ENCODE data around the gene TUBB.
"Not testable (repeated sequence)": the region's sequence is repeated elsewhere in the genome, so short reads cannot be mapped to it uniquely, and the experiment has no call there.

Gene TUBB

GRCh38 chr6:30763155-30763617 is 43.0 kb downstream of the TUBB start:
- H3K36me3 ChIP-seq, result no peaks in the 10 kb centered on the region
- H3K9me3 ChIP-seq (ENCODE audit: severe bottlenecking), result no peaks in the 10 kb centered on the region
- no peaks in the 10 kb centered on the region for H3K27me3 ChIP-seq (ENCODE audit: insufficient read depth, low read depth, severe bottlenecking)
- H3K4me3 ChIP-seq (ENCODE audit: low read depth, low read length), result no peak overlapping the region
- H3K27ac ChIP-seq, result no peak overlapping the region
- DNase-seq, result no peak
- TF ChIP-seq, protein P1, sequence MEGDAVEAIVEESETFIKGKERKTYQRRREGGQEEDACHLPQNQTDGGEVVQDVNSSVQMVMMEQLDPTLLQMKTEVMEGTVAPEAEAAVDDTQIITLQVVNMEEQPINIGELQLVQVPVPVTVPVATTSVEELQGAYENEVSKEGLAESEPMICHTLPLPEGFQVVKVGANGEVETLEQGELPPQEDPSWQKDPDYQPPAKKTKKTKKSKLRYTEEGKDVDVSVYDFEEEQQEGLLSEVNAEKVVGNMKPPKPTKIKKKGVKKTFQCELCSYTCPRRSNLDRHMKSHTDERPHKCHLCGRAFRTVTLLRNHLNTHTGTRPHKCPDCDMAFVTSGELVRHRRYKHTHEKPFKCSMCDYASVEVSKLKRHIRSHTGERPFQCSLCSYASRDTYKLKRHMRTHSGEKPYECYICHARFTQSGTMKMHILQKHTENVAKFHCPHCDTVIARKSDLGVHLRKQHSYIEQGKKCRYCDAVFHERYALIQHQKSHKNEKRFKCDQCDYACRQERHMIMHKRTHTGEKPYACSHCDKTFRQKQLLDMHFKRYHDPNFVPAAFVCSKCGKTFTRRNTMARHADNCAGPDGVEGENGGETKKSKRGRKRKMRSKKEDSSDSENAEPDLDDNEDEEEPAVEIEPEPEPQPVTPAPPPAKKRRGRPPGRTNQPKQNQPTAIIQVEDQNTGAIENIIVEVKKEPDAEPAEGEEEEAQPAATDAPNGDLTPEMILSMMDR (IDR thresholded peaks at IDR 0.05; ENCODE audit: low read depth, low read length), result no peak

- peak; percentile 76 for DNase-seq
Observed at GRCh38 chr6:30763618-30764489, 43.7 kb downstream of the TUBB start.

DNA sequence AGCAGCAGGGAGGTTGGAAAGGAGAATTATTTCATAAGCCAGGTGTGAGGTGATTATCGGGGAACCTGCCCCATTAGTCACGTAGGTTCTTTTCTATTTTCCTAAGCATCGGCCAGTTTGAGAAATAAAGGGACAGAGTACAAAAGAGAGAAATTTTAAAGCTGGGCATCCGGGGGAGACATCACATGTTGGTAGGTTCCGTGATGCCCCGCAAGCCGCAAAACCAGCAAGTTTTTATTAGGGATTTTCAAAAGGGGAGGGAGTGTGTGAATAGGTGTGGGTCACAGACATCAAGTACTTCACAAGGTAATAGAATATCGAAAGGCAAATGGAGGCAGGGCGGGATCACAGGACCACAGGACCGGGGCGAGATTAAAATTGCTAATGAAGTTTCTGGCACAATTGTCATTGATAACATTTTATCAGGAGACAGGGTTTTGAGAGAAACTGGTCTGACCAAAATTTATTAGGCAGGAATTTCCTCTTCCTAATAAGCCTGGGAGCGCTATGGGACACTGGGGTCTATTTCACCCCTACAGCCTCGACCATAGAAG is 44.4 kb downstream of the TUBB start:
- not testable (repeated sequence) for H3K27ac ChIP-seq; H3K36me3 ChIP-seq; H3K27me3 ChIP-seq (ENCODE audit: insufficient read depth, low read depth, severe bottlenecking); H3K9me3 ChIP-seq (ENCODE audit: severe bottlenecking); DNase-seq
- H3K4me3 ChIP-seq (ENCODE audit: low read depth, low read length), result peak overlapping the region; percentile 17

More at GRCh38 chr6:30763618-30764489, 43.7 kb downstream of the TUBB start:
- no peaks in the 10 kb centered on the region for H3K9me3 ChIP-seq (ENCODE audit: severe bottlenecking)
- peak overlapping the region; percentile 39 for H3K27ac ChIP-seq
- TF ChIP-seq, protein P1 (IDR thresholded peaks at IDR 0.05; ENCODE audit: low read depth, low read length), result peak; percentile 25; the same call in 1 of the 2 replicates
- H3K27me3 ChIP-seq (ENCODE audit: insufficient read depth, low read depth, severe bottlenecking), result no peaks in the 10 kb centered on the region
- peak overlapping the region; percentile 17 for H3K4me3 ChIP-seq (ENCODE audit: low read depth, low read length)
- H3K36me3 ChIP-seq, result no peaks in the 10 kb centered on the region

GRCh38 chr6:30765495-30765894 is 45.3 kb downstream of the TUBB start:
- not testable (repeated sequence) for H3K9me3 ChIP-seq (ENCODE audit: severe bottlenecking); H3K36me3 ChIP-seq; DNase-seq; H3K27me3 ChIP-seq (ENCODE audit: insufficient read depth, low read depth, severe bottlenecking); H3K27ac ChIP-seq; H3K4me3 ChIP-seq (ENCODE audit: low read depth, low read length)

GRCh38 chr6:30766461-30767157 is 46.5 kb downstream of the TUBB start:
- DNase-seq, result no peak
- TF ChIP-seq, protein P1 (IDR thresholded peaks at IDR 0.05; ENCODE audit: low read depth, low read length), result no peak
- Histone ChIP-seq H3K4me3 (ENCODE audit: low read depth, low read length) (no peak overlapping the region), H3K36me3 (no peaks in the 10 kb centered on the region), H3K27ac (no peak overlapping the region), H3K9me3 (ENCODE audit: severe bottlenecking) (no peaks in the 10 kb centered on the region), H3K27me3 (ENCODE audit: insufficient read depth, low read depth, severe bottlenecking) (no peaks in the 10 kb centered on the region)

- Histone ChIP-seq H3K4me3 (ENCODE audit: low read depth, low read length) (no peak overlapping the region), H3K9me3 (ENCODE audit: severe bottlenecking) (no peaks in the 10 kb centered on the region), H3K27me3 (ENCODE audit: insufficient read depth, low read depth, severe bottlenecking) (no peaks in the 10 kb centered on the region), H3K27ac (no peak overlapping the region), H3K36me3 (no peaks in the 10 kb centered on the region)
- TF ChIP-seq, protein P1 (IDR thresholded peaks at IDR 0.05; ENCODE audit: low read depth, low read length), result no peak
- no peak for DNase-seq
Observed at GRCh38 chr6:30767158-30767943, 47.2 kb downstream of the TUBB start.
